LNCAP (cell line): ENCODE data around the gene OCEL1.

ENCODE experiments used
- TF ChIP-seq, protein P1 (sequence below): fragments of 450-650 bp; IDR thresholded peaks from 2 replicates; pipeline ENCODE4 v1.5.1; 2017; ENCODE audit warnings: mild to moderate bottlenecking

OCEL1 gene

DNA sequence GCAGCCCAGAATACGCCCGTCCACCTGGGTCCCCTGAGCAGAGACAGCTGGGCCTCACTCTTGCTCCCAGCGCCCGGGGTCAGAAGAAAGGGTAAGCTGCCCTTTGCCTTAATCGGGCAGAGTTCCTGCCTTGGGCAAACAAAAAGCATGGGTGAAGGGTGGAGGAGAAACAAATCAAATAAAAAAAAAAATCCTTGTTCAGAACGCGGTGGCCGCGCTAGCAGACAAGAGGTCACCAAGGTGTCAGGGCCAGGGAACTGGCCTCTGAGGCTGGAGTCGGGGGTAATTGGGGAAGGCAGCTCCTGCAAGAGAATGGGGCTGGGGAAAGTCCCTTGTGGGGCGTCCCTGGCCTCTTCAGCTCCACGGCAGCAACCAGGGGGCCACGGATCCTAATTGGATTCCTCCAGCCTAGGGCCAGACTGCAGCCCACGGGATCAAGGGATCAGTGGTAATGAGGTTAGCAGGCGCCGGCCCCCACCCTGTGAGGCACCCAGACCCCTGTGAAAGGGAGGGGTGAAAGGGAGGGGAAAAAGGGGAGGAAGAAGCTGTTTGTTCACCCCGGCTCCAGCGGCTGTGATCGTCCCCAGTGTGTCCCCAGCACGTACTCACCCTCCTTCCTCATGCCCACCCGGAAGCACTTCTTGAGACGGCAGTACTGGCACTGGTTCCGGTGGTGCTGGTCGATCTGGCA is 14.2 kb downstream of the OCEL1 start:
- TF ChIP-seq, protein P1, sequence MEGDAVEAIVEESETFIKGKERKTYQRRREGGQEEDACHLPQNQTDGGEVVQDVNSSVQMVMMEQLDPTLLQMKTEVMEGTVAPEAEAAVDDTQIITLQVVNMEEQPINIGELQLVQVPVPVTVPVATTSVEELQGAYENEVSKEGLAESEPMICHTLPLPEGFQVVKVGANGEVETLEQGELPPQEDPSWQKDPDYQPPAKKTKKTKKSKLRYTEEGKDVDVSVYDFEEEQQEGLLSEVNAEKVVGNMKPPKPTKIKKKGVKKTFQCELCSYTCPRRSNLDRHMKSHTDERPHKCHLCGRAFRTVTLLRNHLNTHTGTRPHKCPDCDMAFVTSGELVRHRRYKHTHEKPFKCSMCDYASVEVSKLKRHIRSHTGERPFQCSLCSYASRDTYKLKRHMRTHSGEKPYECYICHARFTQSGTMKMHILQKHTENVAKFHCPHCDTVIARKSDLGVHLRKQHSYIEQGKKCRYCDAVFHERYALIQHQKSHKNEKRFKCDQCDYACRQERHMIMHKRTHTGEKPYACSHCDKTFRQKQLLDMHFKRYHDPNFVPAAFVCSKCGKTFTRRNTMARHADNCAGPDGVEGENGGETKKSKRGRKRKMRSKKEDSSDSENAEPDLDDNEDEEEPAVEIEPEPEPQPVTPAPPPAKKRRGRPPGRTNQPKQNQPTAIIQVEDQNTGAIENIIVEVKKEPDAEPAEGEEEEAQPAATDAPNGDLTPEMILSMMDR: no peak

GRCh38 chr19:17240826-17241399 is 14.9 kb downstream of the OCEL1 start:
- TF ChIP-seq, protein P1: no peak

- TF ChIP-seq, protein P1: no peak
These were observed 16.6 kb downstream of the OCEL1 start for GRCh38 chr19:17242431-17243208.

GRCh38 chr19:17243211-17243829 is 17.3 kb downstream of the OCEL1 start:
- TF ChIP-seq, protein P1: no peak

DNA sequence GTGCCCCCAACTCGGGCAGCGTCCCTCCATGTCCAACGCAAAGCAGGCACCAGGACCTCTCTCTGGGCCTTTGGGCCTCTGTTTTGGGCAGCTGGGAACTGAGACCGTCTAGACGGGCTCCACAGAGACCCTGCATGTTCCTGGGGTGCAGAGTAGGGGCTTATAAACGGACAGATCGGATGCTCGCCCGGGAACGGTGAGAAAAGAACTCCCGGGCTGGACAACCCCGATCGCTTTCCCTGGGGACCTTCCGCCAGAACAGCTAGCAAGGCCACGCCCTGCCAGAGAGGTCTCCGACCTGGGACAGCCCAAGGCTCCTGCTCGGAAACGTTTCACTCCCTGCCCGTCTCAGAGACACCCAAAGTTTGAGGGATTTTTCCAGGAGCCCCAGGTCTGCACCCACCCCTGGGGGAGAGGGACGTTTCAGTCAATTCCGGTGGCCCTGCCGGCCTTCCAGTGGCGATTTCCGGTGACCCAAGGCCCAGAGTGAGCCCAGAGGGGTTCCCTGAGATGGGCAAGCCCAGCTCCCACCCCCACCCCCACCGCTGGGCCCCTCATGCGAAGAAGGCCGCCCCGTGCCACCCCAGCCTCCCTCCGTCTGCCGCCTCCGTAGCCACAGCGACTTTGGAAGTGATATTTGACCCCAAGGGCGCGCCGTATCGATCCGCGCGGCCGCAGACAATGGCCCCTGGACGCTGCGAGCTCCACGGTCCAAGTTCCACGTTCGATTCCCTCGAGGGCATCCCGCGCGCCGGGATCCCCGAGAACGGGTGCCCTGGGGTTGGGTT is 18.0 kb downstream of the OCEL1 start:
- TF ChIP-seq, protein P1: no peak

GRCh38 chr19:17244618-17245534 is 18.9 kb downstream of the OCEL1 start:
- TF ChIP-seq, protein P1: no peak
